ENCODE measurements around the gene PPP1R9A. TPM values are rescaled to one million over a fixed set of nuclear protein-coding genes. Genes with fewer than 3 reads are reported as not detected.

Gene PPP1R9A
- polyA plus RNA-seq, 1 donor from 2014 or later, result 52.8 TPM

DNA sequence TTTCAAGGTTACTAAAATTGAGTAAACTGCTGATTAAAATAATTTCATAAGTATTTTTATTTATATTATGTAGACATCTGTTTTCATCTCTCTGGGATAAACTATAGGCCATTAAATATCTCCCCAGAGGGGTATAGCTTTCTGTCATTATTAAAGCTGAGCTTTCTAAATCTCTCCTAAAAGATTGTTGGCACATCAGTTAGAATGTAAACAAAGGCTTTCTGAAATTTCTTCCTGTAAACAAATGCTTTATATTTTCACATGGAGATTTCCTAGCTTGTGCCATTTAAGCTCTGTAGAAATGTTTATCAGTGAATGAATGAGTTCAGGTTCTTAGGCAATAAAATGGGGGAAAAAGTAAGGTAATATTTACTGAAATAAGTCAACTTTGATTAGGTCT is 35.7 kb downstream of the PPP1R9A start:
- no peak overlapping the region for H3K27ac ChIP-seq (ENCODE audit: low read length)
- TF ChIP-seq, protein P1, sequence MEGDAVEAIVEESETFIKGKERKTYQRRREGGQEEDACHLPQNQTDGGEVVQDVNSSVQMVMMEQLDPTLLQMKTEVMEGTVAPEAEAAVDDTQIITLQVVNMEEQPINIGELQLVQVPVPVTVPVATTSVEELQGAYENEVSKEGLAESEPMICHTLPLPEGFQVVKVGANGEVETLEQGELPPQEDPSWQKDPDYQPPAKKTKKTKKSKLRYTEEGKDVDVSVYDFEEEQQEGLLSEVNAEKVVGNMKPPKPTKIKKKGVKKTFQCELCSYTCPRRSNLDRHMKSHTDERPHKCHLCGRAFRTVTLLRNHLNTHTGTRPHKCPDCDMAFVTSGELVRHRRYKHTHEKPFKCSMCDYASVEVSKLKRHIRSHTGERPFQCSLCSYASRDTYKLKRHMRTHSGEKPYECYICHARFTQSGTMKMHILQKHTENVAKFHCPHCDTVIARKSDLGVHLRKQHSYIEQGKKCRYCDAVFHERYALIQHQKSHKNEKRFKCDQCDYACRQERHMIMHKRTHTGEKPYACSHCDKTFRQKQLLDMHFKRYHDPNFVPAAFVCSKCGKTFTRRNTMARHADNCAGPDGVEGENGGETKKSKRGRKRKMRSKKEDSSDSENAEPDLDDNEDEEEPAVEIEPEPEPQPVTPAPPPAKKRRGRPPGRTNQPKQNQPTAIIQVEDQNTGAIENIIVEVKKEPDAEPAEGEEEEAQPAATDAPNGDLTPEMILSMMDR (IDR thresholded peaks at IDR 0.05; ENCODE audit: poor library complexity, severe bottlenecking), result no peak
- TF ChIP-seq RAD21 (conservative IDR thresholded peaks at IDR 0.05) (no peak), SMC3 (conservative IDR thresholded peaks at IDR 0.05; ENCODE audit: poor library complexity) (no peak), MXI1 (conservative IDR thresholded peaks at IDR 0.05; ENCODE audit: poor library complexity, severe bottlenecking) (no peak), POLR2AphosphoS5 (IDR thresholded peaks at IDR 0.05) (no peak), EZH2 (IDR thresholded peaks at IDR 0.05; ENCODE audit: borderline replicate concordance, insufficient read depth, low read length, poor library complexity, severe bottlenecking) (no peak), EP300 (conservative IDR thresholded peaks at IDR 0.05; ENCODE audit: poor library complexity, severe bottlenecking) (no peak)
- H2AFZ ChIP-seq (ENCODE audit: low read depth, low read length), result no peak overlapping the region
- no peaks in the 10 kb centered on the region for H3F3A ChIP-seq (ENCODE audit: insufficient read depth, low read length, poor library complexity, severe bottlenecking)
- no peaks in the 10 kb centered on the region for H3K9me3 ChIP-seq (ENCODE audit: low read length)
- H3K4me3 ChIP-seq (ENCODE audit: low read length), result no peak overlapping the region
- H3K27me3 ChIP-seq (ENCODE audit: insufficient read depth, low read depth, low read length), result no peaks in the 10 kb centered on the region
- no peak overlapping the region for H3K4me2 ChIP-seq (ENCODE audit: low read length)
- H3K9ac ChIP-seq (ENCODE audit: low read length), result no peak overlapping the region
- H4K20me1 ChIP-seq (ENCODE audit: insufficient read depth), result no peaks in the 10 kb centered on the region
- H3K36me3 ChIP-seq (ENCODE audit: insufficient read depth, low read length), result no peaks in the 10 kb centered on the region
- peaks cover 38% of the 10 kb centered on the region for H3K79me2 ChIP-seq (replicated peaks; ENCODE audit: insufficient read depth, low read length)
- H3K9me2 ChIP-seq (ENCODE audit: insufficient read depth, low read length), result no peaks in the 10 kb centered on the region

DNA sequence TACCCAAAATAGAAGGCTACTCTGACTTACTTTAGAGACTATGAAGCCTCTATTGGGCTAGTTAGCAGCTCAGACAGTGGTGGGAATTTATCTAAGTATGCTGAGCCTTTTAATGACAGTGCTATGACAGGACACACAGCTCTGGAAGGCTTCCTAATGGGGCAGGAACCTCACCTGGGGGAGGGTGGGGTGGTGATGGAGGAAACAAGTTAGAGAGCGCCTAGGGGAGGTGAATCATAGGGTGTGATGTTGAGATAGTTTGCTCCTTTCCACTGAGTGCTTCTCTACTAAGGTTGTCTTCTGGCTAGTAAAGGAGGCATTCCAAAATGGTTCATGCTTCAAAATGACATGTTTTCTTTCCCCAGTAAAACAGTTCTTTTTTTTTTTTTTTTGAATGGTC is 42.1 kb downstream of the PPP1R9A start:
- H2AFZ ChIP-seq (ENCODE audit: low read depth, low read length), result no peak overlapping the region
- TF ChIP-seq EZH2 (IDR thresholded peaks at IDR 0.05; ENCODE audit: borderline replicate concordance, insufficient read depth, low read length, poor library complexity, severe bottlenecking), result no peak
- TF ChIP-seq, protein P1 (IDR thresholded peaks at IDR 0.05; ENCODE audit: poor library complexity, severe bottlenecking), result no peak
- no peak for TF ChIP-seq RAD21 (conservative IDR thresholded peaks at IDR 0.05)
- TF ChIP-seq POLR2AphosphoS5 (IDR thresholded peaks at IDR 0.05), result no peak
- TF ChIP-seq MXI1 (conservative IDR thresholded peaks at IDR 0.05; ENCODE audit: poor library complexity, severe bottlenecking), result no peak
- no peak for TF ChIP-seq EP300 (conservative IDR thresholded peaks at IDR 0.05; ENCODE audit: poor library complexity, severe bottlenecking)
- TF ChIP-seq, protein P2, sequence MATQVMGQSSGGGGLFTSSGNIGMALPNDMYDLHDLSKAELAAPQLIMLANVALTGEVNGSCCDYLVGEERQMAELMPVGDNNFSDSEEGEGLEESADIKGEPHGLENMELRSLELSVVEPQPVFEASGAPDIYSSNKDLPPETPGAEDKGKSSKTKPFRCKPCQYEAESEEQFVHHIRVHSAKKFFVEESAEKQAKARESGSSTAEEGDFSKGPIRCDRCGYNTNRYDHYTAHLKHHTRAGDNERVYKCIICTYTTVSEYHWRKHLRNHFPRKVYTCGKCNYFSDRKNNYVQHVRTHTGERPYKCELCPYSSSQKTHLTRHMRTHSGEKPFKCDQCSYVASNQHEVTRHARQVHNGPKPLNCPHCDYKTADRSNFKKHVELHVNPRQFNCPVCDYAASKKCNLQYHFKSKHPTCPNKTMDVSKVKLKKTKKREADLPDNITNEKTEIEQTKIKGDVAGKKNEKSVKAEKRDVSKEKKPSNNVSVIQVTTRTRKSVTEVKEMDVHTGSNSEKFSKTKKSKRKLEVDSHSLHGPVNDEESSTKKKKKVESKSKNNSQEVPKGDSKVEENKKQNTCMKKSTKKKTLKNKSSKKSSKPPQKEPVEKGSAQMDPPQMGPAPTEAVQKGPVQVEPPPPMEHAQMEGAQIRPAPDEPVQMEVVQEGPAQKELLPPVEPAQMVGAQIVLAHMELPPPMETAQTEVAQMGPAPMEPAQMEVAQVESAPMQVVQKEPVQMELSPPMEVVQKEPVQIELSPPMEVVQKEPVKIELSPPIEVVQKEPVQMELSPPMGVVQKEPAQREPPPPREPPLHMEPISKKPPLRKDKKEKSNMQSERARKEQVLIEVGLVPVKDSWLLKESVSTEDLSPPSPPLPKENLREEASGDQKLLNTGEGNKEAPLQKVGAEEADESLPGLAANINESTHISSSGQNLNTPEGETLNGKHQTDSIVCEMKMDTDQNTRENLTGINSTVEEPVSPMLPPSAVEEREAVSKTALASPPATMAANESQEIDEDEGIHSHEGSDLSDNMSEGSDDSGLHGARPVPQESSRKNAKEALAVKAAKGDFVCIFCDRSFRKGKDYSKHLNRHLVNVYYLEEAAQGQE (IDR thresholded peaks at IDR 0.05; ENCODE audit: borderline replicate concordance), result no peak
- no peak for TF ChIP-seq SMC3 (conservative IDR thresholded peaks at IDR 0.05; ENCODE audit: poor library complexity)
- TF ChIP-seq TAF1 (IDR thresholded peaks at IDR 0.05; ENCODE audit: low read depth), result no peak
- no peak overlapping the region for H3K9ac ChIP-seq (ENCODE audit: low read length)
- H3K4me3 ChIP-seq (ENCODE audit: low read length), result no peak overlapping the region
- H3K36me3 ChIP-seq (ENCODE audit: insufficient read depth, low read length), result no peaks in the 10 kb centered on the region
- no peaks in the 10 kb centered on the region for H3K9me3 ChIP-seq (ENCODE audit: low read length)
- H3K27ac ChIP-seq (ENCODE audit: low read length), result no peak overlapping the region
- H3K27me3 ChIP-seq (ENCODE audit: insufficient read depth, low read depth, low read length), result no peaks in the 10 kb centered on the region
- no peaks in the 10 kb centered on the region for H3K9me2 ChIP-seq (ENCODE audit: insufficient read depth, low read length)
- no peaks in the 10 kb centered on the region for H4K20me1 ChIP-seq (ENCODE audit: insufficient read depth)
- H3F3A ChIP-seq (ENCODE audit: insufficient read depth, low read length, poor library complexity, severe bottlenecking), result no peaks in the 10 kb centered on the region
- H3K4me2 ChIP-seq (ENCODE audit: low read length), result no peak overlapping the region
- peaks cover 30% of the 10 kb centered on the region for H3K79me2 ChIP-seq (replicated peaks; ENCODE audit: insufficient read depth, low read length)

Measured in neural cell (in vitro differentiated cells).